ENCODE results near the gene ADAMTS6. TPM values are rescaled to one million over a fixed set of nuclear protein-coding genes. Genes with fewer than 3 reads are reported as not detected.

ADAMTS6 gene
- total RNA-seq, 4 donors from 2014 or later = 0.23 to 3.8 (median 1.0) TPM

GRCh38 chr5:65474130-65474711 is 7.5 kb downstream of the ADAMTS6 start:
- no peaks in the 10 kb centered on the region for H3K36me3 ChIP-seq
- intact Hi-C loops (cut with DNase I) = no loop called here
- H3K4me1 ChIP-seq = no peaks in the 10 kb centered on the region
- no peaks in the 10 kb centered on the region for H3K27me3 ChIP-seq
- H3K4me3 ChIP-seq = no peak overlapping the region
- 60 to 72% methylated on average over 3 of the region's 3 CpGs for WGBS, 2 donors
- H3K27ac ChIP-seq = no peak overlapping the region
- TF ChIP-seq POLR2A (IDR thresholded peaks at IDR 0.05) (no peak), CTCF (IDR thresholded peaks at IDR 0.05) (no peak)
- DNase-seq = no peak
- no peaks in the 10 kb centered on the region for H3K9me3 ChIP-seq

DNA sequence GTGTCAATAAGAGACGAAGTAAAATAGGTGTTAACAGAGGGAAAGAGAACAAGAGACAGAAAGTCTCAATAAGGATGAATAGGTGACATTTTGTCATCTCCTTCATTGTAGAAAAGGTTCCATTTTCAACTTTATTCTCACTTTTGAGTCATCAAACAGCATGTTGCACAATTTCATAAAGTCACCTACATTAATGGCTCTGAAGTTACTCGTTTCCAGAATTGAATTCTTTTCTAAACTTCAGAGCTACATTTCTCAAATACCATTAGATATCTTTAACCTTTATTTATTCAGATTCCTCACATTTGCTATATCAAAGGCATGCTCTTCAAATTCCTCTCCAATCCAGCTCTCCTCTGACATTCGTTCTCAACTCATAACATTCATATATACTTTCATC is 13.1 kb downstream of the ADAMTS6 start:
- intact Hi-C loops (cut with DNase I) = no loop called here
- TF ChIP-seq CTCF (IDR thresholded peaks at IDR 0.05) = no peak
- TF ChIP-seq POLR2A (IDR thresholded peaks at IDR 0.05) = no peak

GRCh38 chr5:65462139-65462705 is 19.5 kb downstream of the ADAMTS6 start:
- Histone ChIP-seq H3K4me3 (no peak overlapping the region), H3K36me3 (no peaks in the 10 kb centered on the region), H3K27me3 (no peaks in the 10 kb centered on the region), H3K4me1 (no peaks in the 10 kb centered on the region), H3K27ac (no peak overlapping the region), H3K9me3 (no peaks in the 10 kb centered on the region)
- DNase-seq = no peak
- intact Hi-C loops (cut with DNase I) = no loop called here
- TF ChIP-seq CTCF (IDR thresholded peaks at IDR 0.05) (no peak), POLR2A (IDR thresholded peaks at IDR 0.05) (no peak)
- WGBS, 2 donors = 81 to 87% methylated on average over 3 of the region's 3 CpGs

More for the DNA sequence above, 13.1 kb downstream of the ADAMTS6 start:
- Histone ChIP-seq H3K9me3 (no peaks in the 10 kb centered on the region), H3K4me1 (no peaks in the 10 kb centered on the region), H3K27me3 (no peaks in the 10 kb centered on the region), H3K36me3 (no peaks in the 10 kb centered on the region), H3K27ac (no peak overlapping the region), H3K4me3 (no peak overlapping the region)
- 66 to 67% methylated on average over 3 of the region's 3 CpGs for WGBS, 2 donors
- DNase-seq = no peak

GRCh38 chr5:65461490-65461889 is 20.2 kb downstream of the ADAMTS6 start:
- Histone ChIP-seq H3K27me3 (no peaks in the 10 kb centered on the region), H3K9me3 (no peaks in the 10 kb centered on the region), H3K36me3 (no peaks in the 10 kb centered on the region), H3K4me3 (no peak overlapping the region), H3K4me1 (no peaks in the 10 kb centered on the region), H3K27ac (no peak overlapping the region)
- TF ChIP-seq POLR2A (IDR thresholded peaks at IDR 0.05) (no peak), CTCF (IDR thresholded peaks at IDR 0.05) (no peak)
- no peak for DNase-seq
- intact Hi-C loops (cut with DNase I) = no loop called here

- Histone ChIP-seq H3K4me1 (no peaks in the 10 kb centered on the region), H3K27ac (no peak overlapping the region), H3K27me3 (no peaks in the 10 kb centered on the region), H3K4me3 (no peak overlapping the region), H3K36me3 (no peaks in the 10 kb centered on the region), H3K9me3 (no peaks in the 10 kb centered on the region)
- intact Hi-C loops (cut with DNase I) = no loop called here
- DNase-seq = no peak
- whole genome bisulfite sequencing, 2 donors = 72 to 77% methylated on average over 4 of the region's 4 CpGs
- TF ChIP-seq POLR2A (IDR thresholded peaks at IDR 0.05) (no peak), CTCF (IDR thresholded peaks at IDR 0.05) (no peak)
These were observed 21.7 kb downstream of the ADAMTS6 start for GRCh38 chr5:65459995-65460394.

All from esophagus squamous epithelium (tissue), 5 donors.